HEK293 (cell line): ENCODE data around the gene NUAK1.

Experiments used
- BCL11A ChIP-seq: fragments of 450-650 bp; formaldehyde crosslinking; IDR thresholded peaks from 2 replicates; pipeline ENCODE4 v1.5.1; 2016; ENCODE audit warnings: low read depth, missing biosample characterization, missing genetic modification characterization
- BCL6B ChIP-seq: fragments of 450-650 bp; formaldehyde crosslinking; IDR thresholded peaks from 2 replicates; pipeline ENCODE4 v1.5.1; 2017; ENCODE audit warnings: missing biosample characterization, missing genetic modification characterization
- HOXC10 ChIP-seq: sonication (generic); formaldehyde crosslinking; IDR thresholded peaks from 2 replicates; pipeline ENCODE4 v1.8.1; 2023; ENCODE audit warnings: mild to moderate bottlenecking, missing genetic modification reagents
- KLF9 ChIP-seq: fragments of 450-650 bp; formaldehyde crosslinking; IDR thresholded peaks from 2 replicates; pipeline ENCODE4 v1.5.1; 2016; ENCODE audit warnings: missing biosample characterization, missing genetic modification characterization, low read depth
- SP3 ChIP-seq: fragments of 450-650 bp; formaldehyde crosslinking; IDR thresholded peaks from 2 replicates; pipeline ENCODE4 v1.5.1; 2016; ENCODE audit warnings: missing biosample characterization, missing genetic modification characterization
- TSHZ1 ChIP-seq: fragments of 450-650 bp; formaldehyde crosslinking; IDR thresholded peaks from 2 replicates; pipeline ENCODE4 v1.5.1; 2016; ENCODE audit warnings: missing biosample characterization, missing genetic modification characterization, borderline replicate concordance
- YY2 ChIP-seq: fragments of 450-650 bp; formaldehyde crosslinking; IDR thresholded peaks from 2 replicates; pipeline ENCODE4 v1.5.1; 2016; ENCODE audit warnings: missing biosample characterization, missing genetic modification characterization
- ZFP3 ChIP-seq: fragments of 450-650 bp; formaldehyde crosslinking; IDR thresholded peaks from 2 replicates; pipeline ENCODE4 v1.5.1; 2016; ENCODE audit warnings: low read depth, missing biosample characterization, missing genetic modification characterization
- ZIC2 ChIP-seq: fragments of 450-650 bp; formaldehyde crosslinking; IDR thresholded peaks from 2 replicates; pipeline ENCODE4 v1.5.1; 2016; ENCODE audit warnings: missing biosample characterization, missing genetic modification characterization
- ZNF133 ChIP-seq: fragments of 450-650 bp; formaldehyde crosslinking; IDR thresholded peaks from 2 replicates; pipeline ENCODE4 v1.5.1; 2016; ENCODE audit warnings: missing biosample characterization, missing genetic modification characterization
- ZNF148 ChIP-seq: fragments of 450-650 bp; formaldehyde crosslinking; IDR thresholded peaks from 2 replicates; pipeline ENCODE4 v1.5.0; 2017; ENCODE audit warnings: missing biosample characterization, missing genetic modification characterization, borderline replicate concordance
- ZNF18 ChIP-seq: fragments of 450-650 bp; formaldehyde crosslinking; IDR thresholded peaks from 2 replicates; pipeline ENCODE4 v1.5.1; 2016; ENCODE audit warnings: missing biosample characterization, missing genetic modification characterization
- ZNF2 ChIP-seq: fragments of 450-650 bp; formaldehyde crosslinking; IDR thresholded peaks from 2 replicates; pipeline ENCODE4 v1.5.1; 2016; ENCODE audit warnings: missing biosample characterization, missing genetic modification characterization
- ZNF302 ChIP-seq: fragments of 450-650 bp; formaldehyde crosslinking; IDR thresholded peaks from 2 replicates; pipeline ENCODE4 v1.5.1; 2016; ENCODE audit warnings: missing biosample characterization, missing genetic modification characterization, low read depth
- ZNF324 ChIP-seq: fragments of 450-650 bp; formaldehyde crosslinking; IDR thresholded peaks from 2 replicates; pipeline ENCODE4 v1.5.1; 2016; ENCODE audit warnings: missing biosample characterization, missing genetic modification characterization
- ZNF391 ChIP-seq: fragments of 450-650 bp; formaldehyde crosslinking; IDR thresholded peaks from 2 replicates; pipeline ENCODE4 v1.5.1; 2016; ENCODE audit warnings: low read depth, missing biosample characterization, missing genetic modification characterization, borderline replicate concordance
- ZNF398 ChIP-seq: fragments of 450-650 bp; formaldehyde crosslinking; IDR thresholded peaks from 2 replicates; pipeline ENCODE4 v1.5.1; 2017; ENCODE audit warnings: missing biosample characterization, missing genetic modification characterization
- ZNF404 ChIP-seq: fragments of 450-650 bp; formaldehyde crosslinking; IDR thresholded peaks from 2 replicates; pipeline ENCODE4 v1.5.1; 2017; ENCODE audit warnings: missing biosample characterization, missing genetic modification characterization
- ZNF423 ChIP-seq: fragments of 450-650 bp; formaldehyde crosslinking; IDR thresholded peaks from 2 replicates; pipeline ENCODE4 v1.5.1; 2016; ENCODE audit warnings: missing biosample characterization, missing genetic modification characterization
- ZNF488 ChIP-seq: fragments of 450-650 bp; formaldehyde crosslinking; IDR thresholded peaks from 2 replicates; pipeline ENCODE4 v1.5.1; 2016; ENCODE audit warnings: missing biosample characterization, missing genetic modification characterization
- ZNF521 ChIP-seq: fragments of 450-650 bp; formaldehyde crosslinking; IDR thresholded peaks from 2 replicates; pipeline ENCODE4 v1.5.1; 2017; ENCODE audit warnings: missing biosample characterization, mild to moderate bottlenecking, missing genetic modification characterization
- ZNF544 ChIP-seq: fragments of 450-650 bp; formaldehyde crosslinking; IDR thresholded peaks from 2 replicates; pipeline ENCODE4 v1.5.0; 2017; ENCODE audit warnings: missing biosample characterization, missing genetic modification characterization
- ZNF571 ChIP-seq: fragments of 450-650 bp; formaldehyde crosslinking; IDR thresholded peaks from 2 replicates; pipeline ENCODE4 v1.5.0; 2017; ENCODE audit warnings: missing biosample characterization, missing genetic modification characterization
- ZNF658 ChIP-seq: fragments of 450-650 bp; formaldehyde crosslinking; IDR thresholded peaks from 2 replicates; pipeline ENCODE4; 2016; ENCODE audit warnings: missing biosample characterization, missing genetic modification characterization
- ZNF701 ChIP-seq: fragments of 450-650 bp; formaldehyde crosslinking; IDR thresholded peaks from 2 replicates; pipeline ENCODE4 v1.5.1; 2016; ENCODE audit warnings: missing biosample characterization, missing genetic modification characterization
- ZNF843 ChIP-seq: fragments of 450-650 bp; formaldehyde crosslinking; IDR thresholded peaks from 2 replicates; pipeline ENCODE4 v1.5.1; 2016; ENCODE audit warnings: missing biosample characterization, missing genetic modification characterization
- ZSCAN16 ChIP-seq: fragments of 450-650 bp; formaldehyde crosslinking; IDR thresholded peaks from 2 replicates; pipeline ENCODE4 v1.5.1; 2016; ENCODE audit warnings: missing biosample characterization, missing genetic modification characterization

NUAK1 gene

GRCh38 chr12:106074706-106075392 lies 63.9 kb downstream of the NUAK1 start (continued):
- TF ChIP-seq BCL6B (tag by site-specific recombination) (peak; percentile 89), ZNF324 (tag by site-specific recombination) (peak; percentile 97), YY2 (tag by site-specific recombination) (peak; percentile 66), ZNF398 (tag by site-specific recombination) (peak; percentile 94), ZNF18 (tag by site-specific recombination) (peak; percentile 98), KLF9 (tag by site-specific recombination) (peak; percentile 43; the same call in 1 of the 2 replicates), ZNF521 (tag by site-specific recombination) (no peak), ZNF404 (tag by site-specific recombination) (0 out of 2 replicates have a peak, but pooled peaks have one; percentile 78), ZNF423 (peak; percentile 81), ZNF843 (tag by site-specific recombination) (peak; percentile 100), SP3 (no peak), ZSCAN16 (tag by site-specific recombination) (peak; percentile 79; the same call in 1 of the 2 replicates), HOXC10 (CRISPR knock-in tag) (no peak), ZNF2 (tag by site-specific recombination) (peak; percentile 93), ZNF544 (no peak), ZNF571 (tag by site-specific recombination) (no peak), ZNF701 (tag by site-specific recombination) (no peak; the same call in 1 of the 2 replicates), ZNF488 (tag by site-specific recombination) (peak; percentile 99), ZNF133 (tag by site-specific recombination) (peak; percentile 46; the same call in 1 of the 2 replicates), ZNF658 (tag by site-specific recombination) (no peak), TSHZ1 (peak; percentile 95), ZIC2 (tag by site-specific recombination) (peak; percentile 99), ZFP3 (tag by site-specific recombination) (peak; percentile 45; the same call in 1 of the 2 replicates), ZNF148 (tag by site-specific recombination) (no peak), BCL11A (tag by site-specific recombination) (peak; percentile 89), ZNF302 (tag by site-specific recombination) (peak; percentile 85; the same call in 1 of the 2 replicates), ZNF391 (tag by site-specific recombination) (peak; percentile 98)
